Caco-2 (cell line): ENCODE data around the gene ALKBH3. TPM values are rescaled to one million over a fixed set of nuclear protein-coding genes. Genes with fewer than 3 reads are reported as not detected.

Experiments
- BruUV-seq: library from RNA; stranded (reverse); fragments of 400-500 nt; replicated peaks from 2 replicates; lab custom pipeline; 2021; lab: Mats Ljungman, UMichigan
- CTCF ChIA-PET: fragments of 300-600 bp; sonication (Branson Sonifier 250); formaldehyde crosslinking; loops from one replicate; lab custom pipeline; 2022; ENCODE audit warnings: antibody characterized with exemption; lab: Charles Lee
- POLR2A ChIA-PET: fragments of 300-600 bp; sonication (Branson Sonifier 250); formaldehyde crosslinking; loops from one replicate; lab custom pipeline; 2022; ENCODE audit warnings: antibody characterized with exemption; lab: Charles Lee
- DNase-seq, 2 experiments: peaks; one replicate each; pipeline versions ENCODE4 v3.0.0 to v3.0.0-alpha.2; 2020 to 2022
- H3K27me3 ChIP-seq: replicated peaks from 2 replicates; pipeline ENCODE4 v1.6.0; 2011; ENCODE audit warnings: low read length; ENCODE audit not compliant: control insufficient read depth, insufficient read depth
- H3K36me3 ChIP-seq: 2 replicates; pipeline ENCODE4 v1.5.1; 2011; ENCODE audit warnings: low read length; ENCODE audit not compliant: control insufficient read depth, insufficient read depth
- H3K4me1 ChIP-seq: fragments of 250-450 bp; sonication (Bioruptor Pico); 2 replicates; pipeline ENCODE4 v1.5.1; 2020; ENCODE audit warnings: mild to moderate bottlenecking
- H3K4me3 ChIP-seq: 2 replicates; pipeline ENCODE4 v1.5.1; 2011; ENCODE audit warnings: low read depth, mild to moderate bottlenecking, control low read depth, low read length
- H3K9me3 ChIP-seq: fragments of 250-450 bp; sonication (Bioruptor Pico); 2 replicates; pipeline ENCODE4 v1.5.1; 2020; ENCODE audit warnings: mild to moderate bottlenecking, moderate library complexity
- H3K27ac Mint-ChIP-seq: one replicate; pipeline ENCODE4 v1.8.0; 2022; ENCODE audit warnings: mixed read lengths; ENCODE audit not compliant: unreplicated experiment
- H3K27me3 Mint-ChIP-seq: one replicate; pipeline ENCODE4 v1.8.0; 2022; ENCODE audit warnings: mixed read lengths; ENCODE audit not compliant: insufficient read depth, unreplicated experiment
- H3K36me3 Mint-ChIP-seq: one replicate; pipeline ENCODE4 v1.8.0; 2022; ENCODE audit warnings: mild to moderate bottlenecking, mixed read lengths; ENCODE audit not compliant: insufficient read depth, unreplicated experiment
- H3K4me1 Mint-ChIP-seq: one replicate; pipeline ENCODE4 v1.8.0; 2022; ENCODE audit warnings: low read depth, mixed read lengths; ENCODE audit not compliant: unreplicated experiment
- H3K4me3 Mint-ChIP-seq: one replicate; pipeline ENCODE4 v1.8.0; 2022; ENCODE audit warnings: mild to moderate bottlenecking, moderate library complexity, mixed read lengths; ENCODE audit not compliant: unreplicated experiment
- H3K9me3 Mint-ChIP-seq: one replicate; pipeline ENCODE4 v1.8.0; 2022; ENCODE audit warnings: mixed read lengths; ENCODE audit not compliant: unreplicated experiment
- intact Hi-C: fragments of 100-400 bp; cut with micrococcal nuclease; formaldehyde crosslinking; loops from one replicate; pipeline ENCODE4 v1.10.0; 2022; ENCODE audit not compliant: unreplicated experiment
- total RNA-seq: library from RNA; stranded (reverse); gene quantifications from 2 replicates; pipeline ENCODE4 v1.2.3, GENCODE V29; 2022
- TF ChIP-seq, protein P1 (sequence below), 2 experiments: fragments of 200-600 bp in 1 of 2; IDR thresholded peaks; 1 replicate in 1 of 2; 2 replicates in 1 of 2; pipeline versions ENCODE4 v1.5.1 to v1.8.0; 2011 to 2022; ENCODE audit warnings: antibody characterized with exemption in 1 of 2, control low read depth in 1 of 2, inconsistent platforms in 1 of 2, low read depth in 1 of 2, low read length in 1 of 2, mild to moderate bottlenecking in 1 of 2, moderate library complexity in 1 of 2; ENCODE audit not compliant: insufficient read depth in 1 of 2, severe bottlenecking in 1 of 2, unreplicated experiment in 1 of 2

Gene ALKBH3
- total RNA-seq, 1 experiment from 2014 or later: 42.4 TPM

DNA sequence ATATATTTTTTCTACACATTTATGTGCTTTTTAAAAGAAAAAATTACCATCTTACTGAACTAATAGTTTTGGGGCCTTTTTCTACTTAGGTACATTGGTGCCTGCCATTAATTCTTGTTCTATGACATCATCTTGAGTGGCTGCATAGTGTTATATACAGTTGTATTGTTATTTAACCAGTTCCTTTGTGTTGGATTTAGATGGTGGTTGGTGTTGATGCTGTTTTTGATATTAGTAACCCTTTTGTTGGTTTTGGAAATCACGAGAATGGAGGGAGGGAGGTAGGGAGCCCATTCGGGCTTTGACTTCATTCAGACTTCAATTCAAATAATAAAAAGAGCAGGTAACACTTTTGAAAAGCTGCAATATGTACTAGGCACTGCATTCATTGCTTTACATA, 46.4 kb downstream of the ALKBH3 start:
- Mint-ChIP-seq H3K36me3 (no peaks in the 10 kb centered on the region), H3K4me1 (peaks cover 6% of the 10 kb centered on the region), H3K27ac (no peak overlapping the region), H3K27me3 (peaks cover 3% of the 10 kb centered on the region), H3K4me3 (no peak overlapping the region), H3K9me3 (no peaks in the 10 kb centered on the region)
- ChIA-PET POLR2A (no interaction called here), CTCF (no interaction called here)
- no peaks in the 10 kb centered on the region for H3K36me3 ChIP-seq
- no TSS peak for BruUV-seq
- intact Hi-C loops: no loop called here
- H3K27me3 ChIP-seq: no peaks in the 10 kb centered on the region
- H3K4me1 ChIP-seq: peaks cover 10% of the 10 kb centered on the region
- no peak overlapping the region for H3K4me3 ChIP-seq
- DNase-seq: no peak
- no peaks in the 10 kb centered on the region for H3K9me3 ChIP-seq
- TF ChIP-seq, protein P1, sequence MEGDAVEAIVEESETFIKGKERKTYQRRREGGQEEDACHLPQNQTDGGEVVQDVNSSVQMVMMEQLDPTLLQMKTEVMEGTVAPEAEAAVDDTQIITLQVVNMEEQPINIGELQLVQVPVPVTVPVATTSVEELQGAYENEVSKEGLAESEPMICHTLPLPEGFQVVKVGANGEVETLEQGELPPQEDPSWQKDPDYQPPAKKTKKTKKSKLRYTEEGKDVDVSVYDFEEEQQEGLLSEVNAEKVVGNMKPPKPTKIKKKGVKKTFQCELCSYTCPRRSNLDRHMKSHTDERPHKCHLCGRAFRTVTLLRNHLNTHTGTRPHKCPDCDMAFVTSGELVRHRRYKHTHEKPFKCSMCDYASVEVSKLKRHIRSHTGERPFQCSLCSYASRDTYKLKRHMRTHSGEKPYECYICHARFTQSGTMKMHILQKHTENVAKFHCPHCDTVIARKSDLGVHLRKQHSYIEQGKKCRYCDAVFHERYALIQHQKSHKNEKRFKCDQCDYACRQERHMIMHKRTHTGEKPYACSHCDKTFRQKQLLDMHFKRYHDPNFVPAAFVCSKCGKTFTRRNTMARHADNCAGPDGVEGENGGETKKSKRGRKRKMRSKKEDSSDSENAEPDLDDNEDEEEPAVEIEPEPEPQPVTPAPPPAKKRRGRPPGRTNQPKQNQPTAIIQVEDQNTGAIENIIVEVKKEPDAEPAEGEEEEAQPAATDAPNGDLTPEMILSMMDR (IDR thresholded peaks at IDR 0.05; ENCODE audit: insufficient read depth in 1 of 2, low read depth in 1 of 2, low read length in 1 of 2, severe bottlenecking in 1 of 2, unreplicated experiment in 1 of 2): no peak

DNA sequence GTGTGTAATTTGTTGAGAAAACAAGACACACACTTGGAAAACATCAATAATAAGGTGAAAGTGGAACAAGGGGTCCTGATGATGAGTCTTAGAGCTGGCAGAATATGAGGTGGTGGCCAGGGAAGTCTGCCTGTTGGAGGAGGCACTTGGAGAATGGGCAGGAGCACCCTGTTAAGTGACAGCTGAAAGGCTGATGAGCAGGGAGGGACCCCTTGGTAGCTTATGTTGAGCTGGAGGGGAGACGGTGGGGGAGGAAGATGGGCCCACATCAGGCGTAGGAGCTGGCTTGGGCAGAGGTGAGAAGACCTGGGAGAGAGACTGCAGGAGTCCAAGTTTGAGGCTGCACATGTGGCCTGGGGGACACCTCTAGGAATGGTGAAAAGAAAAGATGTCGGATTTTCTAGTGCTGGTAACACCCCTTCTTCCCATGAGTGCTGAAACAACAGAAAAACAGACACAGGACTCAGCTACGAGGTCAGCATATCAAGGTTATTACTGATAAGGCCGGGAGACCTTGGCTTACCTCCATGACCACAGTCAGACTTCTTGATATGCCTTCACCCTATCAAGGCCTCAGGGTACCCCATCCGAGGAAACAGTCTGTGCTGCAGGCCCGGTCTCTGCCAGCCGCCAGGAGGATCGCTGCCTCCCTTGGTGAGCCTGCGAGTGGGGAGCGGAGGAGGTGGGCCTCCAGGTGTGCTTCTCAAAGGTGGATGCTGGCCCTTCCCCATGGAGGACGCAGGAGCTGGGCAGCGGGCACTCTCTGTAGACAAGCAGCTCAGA, 47.5 kb downstream of the ALKBH3 start:
- Histone ChIP-seq H3K4me3 (no peak overlapping the region), H3K36me3 (no peaks in the 10 kb centered on the region), H3K4me1 (peaks cover 10% of the 10 kb centered on the region), H3K9me3 (no peaks in the 10 kb centered on the region), H3K27me3 (no peaks in the 10 kb centered on the region)
- Mint-ChIP-seq H3K27me3 (peaks cover 3% of the 10 kb centered on the region), H3K4me3 (no peak overlapping the region), H3K4me1 (peaks cover 6% of the 10 kb centered on the region), H3K27ac (no peak overlapping the region), H3K36me3 (no peaks in the 10 kb centered on the region), H3K9me3 (no peaks in the 10 kb centered on the region)
- DNase-seq: no peak
- ChIA-PET CTCF (no interaction called here), POLR2A (interaction anchor here (0.5 kb wide), 1 partner anchor 138 kb away, joined by 3 read pairs; no protein-coding TSS in a partner anchor)
- no TSS peak for BruUV-seq
- intact Hi-C loops: no loop called here
- TF ChIP-seq, protein P1 (IDR thresholded peaks at IDR 0.05; ENCODE audit: insufficient read depth in 1 of 2, low read depth in 1 of 2, low read length in 1 of 2, severe bottlenecking in 1 of 2, unreplicated experiment in 1 of 2): no peak

DNA sequence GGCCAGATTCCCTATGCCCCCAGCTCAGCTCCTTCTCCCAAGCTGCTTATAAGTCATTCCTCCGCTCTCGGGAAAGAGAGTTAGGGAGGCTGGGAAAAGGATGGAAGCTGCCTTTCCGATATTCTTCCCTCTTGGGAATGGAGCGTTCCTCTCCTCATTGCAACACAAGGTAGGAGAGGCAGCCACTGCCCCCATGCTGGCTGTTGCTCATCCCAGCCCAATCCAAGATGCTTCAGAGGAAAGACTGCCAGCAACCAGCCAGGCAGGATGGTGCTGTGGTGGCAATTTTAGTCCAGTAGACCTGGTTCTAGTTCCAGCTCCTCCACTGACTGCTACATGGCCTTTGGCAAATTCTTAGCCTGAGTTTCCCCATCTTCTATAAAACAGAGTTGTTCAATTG, 48.1 kb downstream of the ALKBH3 start:
- ChIA-PET POLR2A (interaction anchor here (0.5 kb wide), 1 partner anchor 138 kb away, joined by 3 read pairs; no protein-coding TSS in a partner anchor), CTCF (no interaction called here)
- H3K4me3 ChIP-seq: no peak overlapping the region
- intact Hi-C loops: no loop called here
- H3K27me3 ChIP-seq: no peaks in the 10 kb centered on the region
- H3K9me3 ChIP-seq: no peaks in the 10 kb centered on the region
- H3K4me1 ChIP-seq: peaks cover 8% of the 10 kb centered on the region
- H3K36me3 ChIP-seq: no peaks in the 10 kb centered on the region
- H3K4me3 Mint-ChIP-seq: no peak overlapping the region
- peaks cover 3% of the 10 kb centered on the region for H3K4me1 Mint-ChIP-seq
- TF ChIP-seq, protein P1 (IDR thresholded peaks at IDR 0.05; ENCODE audit: insufficient read depth in 1 of 2, low read depth in 1 of 2, low read length in 1 of 2, severe bottlenecking in 1 of 2, unreplicated experiment in 1 of 2): no peak
- H3K27ac Mint-ChIP-seq: no peak overlapping the region
- no peaks in the 10 kb centered on the region for H3K9me3 Mint-ChIP-seq
- H3K27me3 Mint-ChIP-seq: peaks cover 3% of the 10 kb centered on the region
- DNase-seq: no peak
- BruUV-seq: no TSS peak
- no peaks in the 10 kb centered on the region for H3K36me3 Mint-ChIP-seq
